HepG2 (cell line): Measurements from ENCODE around the gene PIP.
"Not testable (repeated sequence)": the region's sequence is repeated elsewhere in the genome, so short reads cannot be mapped to it uniquely, and the experiment has no call there.

Experiments used
- ELF4 ChIP-seq: sonication (generic); formaldehyde crosslinking; IDR thresholded peaks from 2 replicates; pipeline ENCODE4 v1.5.0; 2020; ENCODE audit warnings: missing genetic modification reagents, mild to moderate bottlenecking, moderate library complexity, borderline replicate concordance
- FOSL1 ChIP-seq: sonication (generic); formaldehyde crosslinking; IDR thresholded peaks from 2 replicates; pipeline ENCODE4 v1.9.0; 2021; ENCODE audit warnings: missing genetic modification reagents, borderline replicate concordance
- HMG20A ChIP-seq: IDR thresholded peaks from 2 replicates; pipeline ENCODE4 v1.6.1; 2016; ENCODE audit warnings: borderline replicate concordance
- POLR2A ChIP-seq, 2 experiments: IDR thresholded peaks; 2 replicates each; pipeline ENCODE4 v1.6.1; 2011; ENCODE audit warnings: low read depth in 2 of 2, low read length in 2 of 2, mild to moderate bottlenecking in 1 of 2, moderate library complexity in 1 of 2; ENCODE audit not compliant: insufficient read depth in 1 of 2
- ZNF20 ChIP-seq: sonication (generic); formaldehyde crosslinking; IDR thresholded peaks from 2 replicates; pipeline ENCODE4 v1.4.0; 2020; ENCODE audit warnings: mild to moderate bottlenecking, moderate library complexity, missing genetic modification reagents
- TF ChIP-seq, protein P1 (sequence below): sonication (generic); formaldehyde crosslinking; IDR thresholded peaks from 2 replicates; pipeline ENCODE4 v1.4.0; 2020; ENCODE audit warnings: missing genetic modification reagents, borderline replicate concordance

DNA sequence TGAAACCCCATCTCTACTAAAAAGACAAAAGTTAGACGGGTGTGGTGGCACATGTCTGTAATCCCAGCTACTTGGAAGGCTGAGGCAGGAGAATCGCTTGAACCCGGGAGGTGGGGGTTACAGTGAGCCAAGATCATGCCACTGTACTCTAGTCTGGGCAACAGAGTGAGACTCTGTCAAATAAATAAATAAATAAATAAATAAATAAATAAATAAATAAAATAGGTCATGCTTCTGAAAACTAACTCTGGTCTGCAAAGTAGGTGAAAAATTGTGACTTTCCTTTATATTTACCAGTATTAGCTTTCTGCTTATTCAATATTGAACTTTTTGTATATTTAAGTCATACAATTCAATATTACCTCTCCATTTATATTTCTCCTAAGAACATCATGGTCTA, 26.7 kb downstream of the PIP start:
- TF ChIP-seq ELF4 (CRISPR knock-in tag); ZNF20; POLR2A (IDR thresholded peaks at IDR 0.05; ENCODE audit: insufficient read depth in 1 of 2, low read depth in 2 of 2, low read length in 2 of 2); FOSL1 (CRISPR knock-in tag); HMG20A (CRISPR knock-in tag): not testable (repeated sequence)
- TF ChIP-seq, protein P1, sequence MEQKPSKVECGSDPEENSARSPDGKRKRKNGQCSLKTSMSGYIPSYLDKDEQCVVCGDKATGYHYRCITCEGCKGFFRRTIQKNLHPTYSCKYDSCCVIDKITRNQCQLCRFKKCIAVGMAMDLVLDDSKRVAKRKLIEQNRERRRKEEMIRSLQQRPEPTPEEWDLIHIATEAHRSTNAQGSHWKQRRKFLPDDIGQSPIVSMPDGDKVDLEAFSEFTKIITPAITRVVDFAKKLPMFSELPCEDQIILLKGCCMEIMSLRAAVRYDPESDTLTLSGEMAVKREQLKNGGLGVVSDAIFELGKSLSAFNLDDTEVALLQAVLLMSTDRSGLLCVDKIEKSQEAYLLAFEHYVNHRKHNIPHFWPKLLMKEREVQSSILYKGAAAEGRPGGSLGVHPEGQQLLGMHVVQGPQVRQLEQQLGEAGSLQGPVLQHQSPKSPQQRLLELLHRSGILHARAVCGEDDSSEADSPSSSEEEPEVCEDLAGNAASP (CRISPR knock-in tag) = not testable (repeated sequence)
